Esophagus muscularis mucosa (tissue), 4 donors: ENCODE measurements around the gene PDGFA. TPM values are rescaled to one million over a fixed set of nuclear protein-coding genes. Genes with fewer than 3 reads are reported as not detected.
A peak's percentile ranks its signal among the peaks of the same experiment; 100 is the strongest.

ENCODE experiments used
- DNase-seq: peaks from one replicate; pipeline ENCODE4 v3.0.0-alpha.2; 2017; ENCODE audit errors: extremely low spot score
- H3K27ac ChIP-seq, 4 donors: fragments of 200-600 bp; sonication (generic); replicated peaks in 1 of 4; 1 replicate in 3 of 4; 2 replicates in 1 of 4; pipeline ENCODE4 v1.5.1; 2016 to 2019; ENCODE audit warnings: mild to moderate bottlenecking in 1 of 4
- H3K27me3 ChIP-seq, 4 donors: fragments of 200-600 bp; sonication (generic); one replicate each; pipeline versions ENCODE4 v1.5.1 to v1.6.0; 2016 to 2019
- H3K36me3 ChIP-seq, 4 donors: fragments of 200-600 bp; sonication (generic); one replicate each; pipeline ENCODE4 v1.5.1; 2016 to 2019
- H3K4me1 ChIP-seq, 4 donors: fragments of 200-600 bp; sonication (generic); one replicate each; pipeline ENCODE4 v1.5.1; 2016 to 2019
- H3K4me3 ChIP-seq, 4 donors: fragments of 200-600 bp; sonication (generic); 1 replicate in 2 of 4; 2 replicates in 2 of 4; pipeline ENCODE4 v1.5.1; 2016 to 2019; ENCODE audit warnings: mild to moderate bottlenecking in 4 of 4, moderate library complexity in 1 of 4
- H3K9me3 ChIP-seq, 4 donors: fragments of 200-600 bp; sonication (generic); 1 replicate in 3 of 4; 2 replicates in 1 of 4; pipeline ENCODE4 v1.5.1; 2016 to 2019
- EP300 ChIP-seq: sonication (generic); formaldehyde crosslinking; IDR thresholded peaks from one replicate; pipeline ENCODE4 v1.6.1; 2017; ENCODE audit warnings: antibody characterized with exemption
- POLR2A ChIP-seq: fragments of 450-650 bp; IDR thresholded peaks from one replicate; pipeline ENCODE4 v1.6.1; 2017; ENCODE audit warnings: antibody characterized with exemption, moderate library complexity, mild to moderate bottlenecking, low read depth
- POLR2AphosphoS5 ChIP-seq, 2 donors: sonication (generic); formaldehyde crosslinking; IDR thresholded peaks; one replicate each; pipeline ENCODE4 v1.6.1; 2017; ENCODE audit warnings: antibody characterized with exemption in 2 of 2
- WGBS: methylation state at CpG from one replicate; pipeline ENCODE4 v1.1.5; 2018; 5-methylcytosine and 5-hydroxymethylcytosine counted together
- intact Hi-C: fragments of 100-400 bp; cut with DNase I; formaldehyde crosslinking; loops from one replicate; pipeline ENCODE4 v1.15.1; 2023
- total RNA-seq, 4 donors: library from RNA; depleted of rRNA; stranded (reverse); fragments of >200 nt; gene quantifications; one replicate each; pipeline versions ENCODE4 v1.1.0 to v1.2.1, GENCODE V29; 2016
- TF ChIP-seq, protein P1 (sequence below), 3 experiments: fragments of 200-600 bp in 2 of 3; fragments of 450-650 bp in 1 of 3; sonication (generic) in 2 of 3; IDR thresholded peaks; one replicate each; pipeline ENCODE4 v1.5.1; 2017 to 2019; ENCODE audit warnings: antibody characterized with exemption in 3 of 3, mild to moderate bottlenecking in 2 of 3, moderate library complexity in 1 of 3

Gene PDGFA
- total RNA-seq, 4 donors from 2014 or later = 88.0 to 184 (median 119) TPM

DNA sequence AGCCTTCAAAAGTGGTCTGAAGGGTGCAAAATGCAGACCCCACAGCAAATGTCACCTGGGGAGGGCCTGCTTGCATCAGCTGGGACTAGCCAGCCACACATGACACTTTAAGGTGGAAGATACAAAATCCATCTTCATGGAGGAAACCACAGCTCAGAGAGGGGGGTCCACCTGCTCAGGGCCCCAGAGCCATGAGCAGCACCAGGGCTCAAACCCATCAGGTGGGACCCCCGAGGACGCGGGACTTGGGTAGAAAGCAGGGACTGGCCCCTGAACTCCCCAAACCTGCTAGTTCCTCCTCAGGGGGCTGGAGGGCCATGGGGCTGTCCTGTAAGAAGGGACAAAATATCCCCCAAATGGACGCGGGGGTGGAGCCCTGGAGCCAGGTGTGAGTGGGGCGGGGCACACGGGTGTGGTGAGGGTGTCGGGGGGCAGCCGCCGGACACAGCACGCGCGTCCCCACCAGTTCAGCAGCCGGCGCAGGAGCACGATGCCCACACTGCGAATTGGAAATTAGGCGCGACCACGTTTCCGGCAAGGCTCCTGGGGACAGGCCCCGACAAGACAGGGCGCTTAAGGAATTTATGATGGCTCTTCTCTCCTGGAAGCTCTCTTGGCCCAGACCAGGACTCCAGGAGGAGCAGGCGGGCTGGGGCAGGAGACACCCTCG, 8.0 kb downstream of the PDGFA start:
- H3K9me3 ChIP-seq = no peaks in the 10 kb centered on the region
- 91% methylated on average over 20 of the region's 25 CpGs for WGBS
- H3K27me3 ChIP-seq = no peaks in the 10 kb centered on the region
- TF ChIP-seq, protein P1, sequence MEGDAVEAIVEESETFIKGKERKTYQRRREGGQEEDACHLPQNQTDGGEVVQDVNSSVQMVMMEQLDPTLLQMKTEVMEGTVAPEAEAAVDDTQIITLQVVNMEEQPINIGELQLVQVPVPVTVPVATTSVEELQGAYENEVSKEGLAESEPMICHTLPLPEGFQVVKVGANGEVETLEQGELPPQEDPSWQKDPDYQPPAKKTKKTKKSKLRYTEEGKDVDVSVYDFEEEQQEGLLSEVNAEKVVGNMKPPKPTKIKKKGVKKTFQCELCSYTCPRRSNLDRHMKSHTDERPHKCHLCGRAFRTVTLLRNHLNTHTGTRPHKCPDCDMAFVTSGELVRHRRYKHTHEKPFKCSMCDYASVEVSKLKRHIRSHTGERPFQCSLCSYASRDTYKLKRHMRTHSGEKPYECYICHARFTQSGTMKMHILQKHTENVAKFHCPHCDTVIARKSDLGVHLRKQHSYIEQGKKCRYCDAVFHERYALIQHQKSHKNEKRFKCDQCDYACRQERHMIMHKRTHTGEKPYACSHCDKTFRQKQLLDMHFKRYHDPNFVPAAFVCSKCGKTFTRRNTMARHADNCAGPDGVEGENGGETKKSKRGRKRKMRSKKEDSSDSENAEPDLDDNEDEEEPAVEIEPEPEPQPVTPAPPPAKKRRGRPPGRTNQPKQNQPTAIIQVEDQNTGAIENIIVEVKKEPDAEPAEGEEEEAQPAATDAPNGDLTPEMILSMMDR (IDR thresholded peaks at IDR 0.05) = no peak
- TF ChIP-seq EP300 = no peak
- no peak for TF ChIP-seq POLR2A
- TF ChIP-seq POLR2AphosphoS5 (IDR thresholded peaks at IDR 0.05) = no peak
- peak overlapping the region; percentile 90 to 95 (median 94) for H3K27ac ChIP-seq
- no peak overlapping the region for H3K4me3 ChIP-seq
- no peak for DNase-seq
- H3K4me1 ChIP-seq = peaks cover 43 to 71% (median 54%) of the 10 kb centered on the region in 4 donors
- intact Hi-C loops = no loop called here
- H3K36me3 ChIP-seq = peaks cover 24 to 60% (median 50%) of the 10 kb centered on the region in 4 donors

DNA sequence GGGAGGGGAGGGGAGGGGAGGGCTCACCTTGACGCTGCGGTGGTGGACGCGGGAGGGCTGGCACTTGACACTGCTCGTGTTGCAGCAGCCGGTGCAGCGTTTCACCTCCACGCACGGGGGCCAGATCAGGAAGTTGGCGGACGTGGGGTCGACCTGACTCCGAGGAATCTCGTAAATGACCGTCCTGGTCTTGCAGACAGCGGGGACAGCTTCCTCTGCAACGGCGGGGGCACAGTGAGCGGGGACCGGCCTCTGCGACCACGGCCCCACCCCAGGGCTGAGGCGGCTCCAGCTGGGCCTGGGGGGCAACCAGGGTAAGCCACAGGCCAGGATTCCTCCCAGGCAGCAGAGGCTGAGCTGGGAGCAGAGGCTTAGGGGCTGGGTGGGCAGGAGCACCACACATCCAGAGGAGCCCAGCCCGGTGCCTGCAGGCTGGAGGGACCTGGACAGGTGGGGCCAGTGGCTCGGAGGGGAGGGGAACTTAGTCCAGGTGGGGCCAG, 8.8 kb downstream of the PDGFA start:
- H3K4me1 ChIP-seq = peaks cover 36 to 64% (median 46%) of the 10 kb centered on the region in 4 donors
- no peak overlapping the region for H3K27ac ChIP-seq
- no peaks in the 10 kb centered on the region for H3K9me3 ChIP-seq
- DNase-seq = no peak
- H3K36me3 ChIP-seq = peaks cover 24 to 68% (median 56%) of the 10 kb centered on the region in 4 donors
- TF ChIP-seq POLR2AphosphoS5 (IDR thresholded peaks at IDR 0.05) = no peak
- no peak for TF ChIP-seq POLR2A
- TF ChIP-seq EP300 = no peak
- TF ChIP-seq, protein P1 (IDR thresholded peaks at IDR 0.05) = no peak
- no peak overlapping the region for H3K4me3 ChIP-seq
- intact Hi-C loops = no loop called here
- H3K27me3 ChIP-seq = no peaks in the 10 kb centered on the region
- 77% methylated on average over 13 of the region's 25 CpGs for WGBS

DNA sequence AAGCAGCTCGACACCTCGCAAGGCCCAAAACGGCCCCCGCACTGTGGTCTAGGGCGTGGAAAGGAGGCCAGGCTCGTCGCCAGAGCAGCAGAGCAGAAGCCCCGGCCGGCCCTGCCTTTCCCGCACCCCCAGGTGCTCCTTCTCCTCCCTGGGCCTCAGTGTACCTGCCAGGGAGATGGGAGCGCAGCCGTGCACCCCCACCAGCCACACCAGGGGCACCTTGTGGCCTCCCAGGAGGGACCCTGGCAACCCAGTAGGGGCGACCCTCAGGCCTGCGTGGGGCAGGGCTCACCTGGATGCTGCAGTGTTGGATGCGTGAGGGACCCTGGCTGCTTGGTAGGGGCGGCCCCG, 9.5 kb downstream of the PDGFA start:
- TF ChIP-seq EP300 (no peak), POLR2A (no peak), POLR2AphosphoS5 (IDR thresholded peaks at IDR 0.05) (no peak)
- TF ChIP-seq, protein P1 (IDR thresholded peaks at IDR 0.05) = no peak
- Histone ChIP-seq H3K27me3 (no peaks in the 10 kb centered on the region), H3K27ac (no peak overlapping the region), H3K4me1 (peaks cover 36 to 64% (median 43%) of the 10 kb centered on the region in 4 donors), H3K9me3 (no peaks in the 10 kb centered on the region), H3K4me3 (no peak overlapping the region), H3K36me3 (peaks cover 28 to 72% (median 63%) of the 10 kb centered on the region in 4 donors)
- intact Hi-C loops = no loop called here
- 91% methylated on average over 17 of the region's 17 CpGs for WGBS
- no peak for DNase-seq

DNA sequence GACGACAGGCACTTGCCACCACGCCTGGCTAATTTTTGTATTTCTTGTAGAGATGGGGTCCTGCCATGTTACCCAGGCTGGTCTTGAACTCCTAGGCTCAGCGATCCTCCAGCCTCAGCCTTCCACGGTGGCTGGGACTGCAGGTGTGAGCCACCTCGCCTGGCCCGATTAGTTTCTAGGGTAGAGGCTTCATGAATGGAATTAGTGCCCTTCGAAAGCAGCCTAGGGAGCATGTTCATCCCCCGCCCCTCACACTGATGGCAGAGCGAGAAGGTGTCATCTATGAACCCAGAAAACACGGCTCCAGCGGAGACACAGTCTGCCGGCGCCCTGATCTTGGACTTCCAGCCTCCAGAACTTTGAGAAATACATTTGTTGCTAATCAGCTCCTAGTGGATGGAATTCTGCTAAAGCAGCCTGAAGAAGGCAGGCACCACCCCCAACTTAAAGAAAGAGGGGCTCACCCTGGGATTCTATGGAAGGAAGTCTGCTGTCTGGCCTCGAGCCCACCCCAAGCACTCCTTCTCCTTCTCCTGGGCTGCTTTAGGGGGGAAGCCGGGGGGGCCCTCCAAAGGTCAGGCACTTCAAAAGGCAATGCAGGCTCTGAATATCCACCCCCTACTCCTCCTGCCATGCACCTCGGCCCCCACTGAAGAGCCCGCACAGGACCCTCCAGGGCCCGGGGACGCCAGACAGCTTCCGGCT, 10.1 kb downstream of the PDGFA start:
- Histone ChIP-seq H3K27me3 (no peaks in the 10 kb centered on the region), H3K36me3 (peaks cover 28 to 72% (median 64%) of the 10 kb centered on the region in 4 donors), H3K4me3 (no peak overlapping the region), H3K9me3 (no peaks in the 10 kb centered on the region), H3K4me1 (peaks cover 36 to 64% (median 43%) of the 10 kb centered on the region in 4 donors), H3K27ac (no peak overlapping the region)
- DNase-seq = no peak
- 91% methylated on average over 18 of the region's 20 CpGs for WGBS
- TF ChIP-seq POLR2A = no peak
- TF ChIP-seq, protein P1 (IDR thresholded peaks at IDR 0.05) = no peak
- no peak for TF ChIP-seq POLR2AphosphoS5 (IDR thresholded peaks at IDR 0.05)
- no peak for TF ChIP-seq EP300
- intact Hi-C loops = no loop called here
